ENCODE measurements around the gene RBM17.
"Not testable (repeated sequence)": the region's sequence is repeated elsewhere in the genome, so short reads cannot be mapped to it uniquely, and the experiment has no call there.

The RBM17 gene

GRCh38 chr10:6161921-6162320 is 73.1 kb downstream of the RBM17 start:
- DNase-seq (ENCODE audit: low read depth), result no peak

- DNase-seq (ENCODE audit: low read depth), result no peak
Measured at GRCh38 chr10:6162589-6163356, 73.9 kb downstream of the RBM17 start.

GRCh38 chr10:6163364-6164270 is 74.8 kb downstream of the RBM17 start:
- DNase-seq (ENCODE audit: low read depth), result peak; percentile 91

- DNase-seq (ENCODE audit: low read depth), result no peak
Measured at GRCh38 chr10:6164271-6165095, 75.6 kb downstream of the RBM17 start.

- DNase-seq (ENCODE audit: low read depth), result no peak
Measured at GRCh38 chr10:6165221-6165725, 76.4 kb downstream of the RBM17 start.

- not testable (repeated sequence) for DNase-seq (ENCODE audit: low read depth)
Measured at GRCh38 chr10:6165933-6166332, 77.1 kb downstream of the RBM17 start.

Measured in activated T-helper 9 cell treated with anti-CD3 and anti-CD28 coated beads, Interleukin-2, amount 50 U/mL, for 16 hours (primary cell).